OCI-LY7 (cell line): ENCODE measurements around the gene DPEP2NB.

ENCODE experiments used
- EZH2phosphoT487 ChIP-seq: fragments of 200-600 bp; sonication (generic); IDR thresholded peaks from 2 replicates; pipeline ENCODE4 v1.6.1; 2018; ENCODE audit warnings: low read depth, borderline replicate concordance, mild to moderate bottlenecking, mixed run types, antibody characterized with exemption, low read length, moderate library complexity, mixed read lengths
- TF ChIP-seq, protein P1 (sequence below): fragments of 200-600 bp; sonication (generic); conservative IDR thresholded peaks from 2 replicates; pipeline ENCODE4 v1.5.1; 2014; ENCODE audit warnings: mild to moderate bottlenecking, antibody characterized with exemption, low read length, moderate library complexity, mixed read lengths

DNA sequence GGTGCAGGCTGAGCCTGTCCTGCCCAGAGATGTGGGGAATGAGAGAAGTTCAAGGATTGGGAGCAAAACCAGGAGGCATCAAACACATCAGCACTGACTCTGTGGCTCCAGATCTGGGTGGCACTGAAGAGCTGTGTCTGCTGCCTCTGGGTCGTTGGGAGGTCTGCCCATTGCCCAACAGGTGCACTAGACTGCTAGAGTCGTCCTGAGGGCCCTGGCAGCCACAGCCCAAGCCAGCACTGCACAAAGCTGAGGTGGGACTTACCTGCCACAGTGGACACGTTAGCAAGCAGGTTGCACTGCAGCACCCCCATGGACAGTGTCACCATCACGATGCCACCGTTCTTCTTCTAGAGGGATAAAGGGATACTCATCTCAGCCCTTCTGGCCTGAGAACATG is 38.7 kb downstream of the DPEP2NB start:
- TF ChIP-seq, protein P1, sequence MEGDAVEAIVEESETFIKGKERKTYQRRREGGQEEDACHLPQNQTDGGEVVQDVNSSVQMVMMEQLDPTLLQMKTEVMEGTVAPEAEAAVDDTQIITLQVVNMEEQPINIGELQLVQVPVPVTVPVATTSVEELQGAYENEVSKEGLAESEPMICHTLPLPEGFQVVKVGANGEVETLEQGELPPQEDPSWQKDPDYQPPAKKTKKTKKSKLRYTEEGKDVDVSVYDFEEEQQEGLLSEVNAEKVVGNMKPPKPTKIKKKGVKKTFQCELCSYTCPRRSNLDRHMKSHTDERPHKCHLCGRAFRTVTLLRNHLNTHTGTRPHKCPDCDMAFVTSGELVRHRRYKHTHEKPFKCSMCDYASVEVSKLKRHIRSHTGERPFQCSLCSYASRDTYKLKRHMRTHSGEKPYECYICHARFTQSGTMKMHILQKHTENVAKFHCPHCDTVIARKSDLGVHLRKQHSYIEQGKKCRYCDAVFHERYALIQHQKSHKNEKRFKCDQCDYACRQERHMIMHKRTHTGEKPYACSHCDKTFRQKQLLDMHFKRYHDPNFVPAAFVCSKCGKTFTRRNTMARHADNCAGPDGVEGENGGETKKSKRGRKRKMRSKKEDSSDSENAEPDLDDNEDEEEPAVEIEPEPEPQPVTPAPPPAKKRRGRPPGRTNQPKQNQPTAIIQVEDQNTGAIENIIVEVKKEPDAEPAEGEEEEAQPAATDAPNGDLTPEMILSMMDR, result no peak
- TF ChIP-seq EZH2phosphoT487, result no peak
